Stomach smooth muscle (tissue), 2 donors: ENCODE measurements around the gene MYPOP.
A peak's percentile ranks its signal among the peaks of the same experiment; 100 is the strongest.
"Not testable (repeated sequence)": the region's sequence is repeated elsewhere in the genome, so short reads cannot be mapped to it uniquely, and the experiment has no call there.

Experiments
- H3K27ac ChIP-seq: one replicate; pipeline ENCODE4 v1.7.0; 2013; ENCODE audit warnings: mild to moderate bottlenecking, low read length, inconsistent platforms
- H3K27me3 ChIP-seq, 2 donors: one replicate each; pipeline ENCODE4 v1.7.0; 2013; ENCODE audit warnings: low read length in 2 of 2; ENCODE audit not compliant: insufficient read depth in 2 of 2, control insufficient read depth in 1 of 2
- H3K36me3 ChIP-seq, 2 donors: one replicate each; pipeline ENCODE4 v1.7.0; 2013; ENCODE audit warnings: low read length in 2 of 2; ENCODE audit not compliant: control insufficient read depth in 2 of 2, insufficient read depth in 2 of 2
- H3K4me1 ChIP-seq: one replicate; pipeline ENCODE4 v1.7.0; 2013; ENCODE audit warnings: low read length; ENCODE audit not compliant: control insufficient read depth, insufficient read depth
- H3K4me3 ChIP-seq, 2 donors: one replicate each; pipeline ENCODE4 v1.7.0; 2013; ENCODE audit warnings: low read length in 2 of 2
- H3K9ac ChIP-seq, 2 donors: one replicate each; pipeline ENCODE4 v1.7.0; 2013; ENCODE audit warnings: low read length in 2 of 2, mild to moderate bottlenecking in 1 of 2
- H3K9me3 ChIP-seq, 2 donors: one replicate each; pipeline ENCODE4 v1.7.0; 2013; ENCODE audit warnings: low read length in 2 of 2; ENCODE audit not compliant: control insufficient read depth in 2 of 2
- donor health status: healthy.
- donor health status: Pancreatic carcinoma.

The MYPOP gene

DNA sequence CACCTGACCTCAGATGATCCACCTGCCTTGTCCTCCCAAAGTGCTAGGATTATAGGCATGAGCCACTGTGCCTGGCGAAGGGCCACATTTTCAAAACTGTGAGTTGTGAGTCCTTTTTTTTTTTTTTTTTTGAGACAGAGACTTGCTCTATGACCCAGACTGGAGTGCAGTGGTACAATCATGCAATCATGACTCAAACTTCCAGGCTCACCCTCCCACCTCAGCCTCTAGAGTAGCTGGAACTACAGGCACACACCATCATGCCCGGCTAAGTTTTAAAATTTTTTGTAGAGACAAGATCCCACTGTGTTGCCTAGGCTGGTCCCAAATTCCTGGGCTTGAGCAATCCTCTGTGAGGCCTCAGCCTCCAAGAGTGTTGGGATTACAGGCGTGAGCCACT is 3.8 kb upstream of the MYPOP start:
- Histone ChIP-seq H3K27me3 (no peaks in the 10 kb centered on the region), H3K27ac (no peak overlapping the region), H3K9ac (no peak overlapping the region), H3K36me3 (no peaks in the 10 kb centered on the region), H3K4me3 (no peak overlapping the region), H3K9me3 (no peaks in the 10 kb centered on the region), H3K4me1 (peaks cover 15% of the 10 kb centered on the region)

DNA sequence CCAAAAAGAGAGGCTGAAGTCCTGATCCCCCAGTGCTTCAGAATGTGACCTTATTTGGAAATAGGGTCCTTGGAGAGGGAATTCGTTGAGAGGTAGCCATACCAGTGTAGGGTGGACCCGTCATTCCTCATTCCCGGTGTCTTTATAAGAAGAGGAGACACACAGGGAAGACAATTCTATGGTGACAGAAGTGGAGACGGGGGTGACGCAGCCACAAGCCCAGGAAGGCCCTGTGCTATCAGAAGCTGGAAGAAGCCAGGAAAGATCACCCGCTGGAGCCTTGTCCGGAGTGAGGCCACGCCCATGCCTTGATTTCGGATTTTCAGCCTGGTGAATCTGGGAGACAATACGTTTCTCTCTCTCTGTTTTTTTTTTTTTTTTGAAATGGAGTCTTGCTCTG is 2.6 kb upstream of the MYPOP start:
- Histone ChIP-seq H3K36me3 (peaks cover 0 to 6% of the 10 kb centered on the region in 2 donors), H3K4me3 (no peak overlapping the region), H3K4me1 (peaks cover 20% of the 10 kb centered on the region), H3K9ac (no peak overlapping the region), H3K27me3 (no peaks in the 10 kb centered on the region), H3K27ac (no peak overlapping the region), H3K9me3 (no peaks in the 10 kb centered on the region)

DNA sequence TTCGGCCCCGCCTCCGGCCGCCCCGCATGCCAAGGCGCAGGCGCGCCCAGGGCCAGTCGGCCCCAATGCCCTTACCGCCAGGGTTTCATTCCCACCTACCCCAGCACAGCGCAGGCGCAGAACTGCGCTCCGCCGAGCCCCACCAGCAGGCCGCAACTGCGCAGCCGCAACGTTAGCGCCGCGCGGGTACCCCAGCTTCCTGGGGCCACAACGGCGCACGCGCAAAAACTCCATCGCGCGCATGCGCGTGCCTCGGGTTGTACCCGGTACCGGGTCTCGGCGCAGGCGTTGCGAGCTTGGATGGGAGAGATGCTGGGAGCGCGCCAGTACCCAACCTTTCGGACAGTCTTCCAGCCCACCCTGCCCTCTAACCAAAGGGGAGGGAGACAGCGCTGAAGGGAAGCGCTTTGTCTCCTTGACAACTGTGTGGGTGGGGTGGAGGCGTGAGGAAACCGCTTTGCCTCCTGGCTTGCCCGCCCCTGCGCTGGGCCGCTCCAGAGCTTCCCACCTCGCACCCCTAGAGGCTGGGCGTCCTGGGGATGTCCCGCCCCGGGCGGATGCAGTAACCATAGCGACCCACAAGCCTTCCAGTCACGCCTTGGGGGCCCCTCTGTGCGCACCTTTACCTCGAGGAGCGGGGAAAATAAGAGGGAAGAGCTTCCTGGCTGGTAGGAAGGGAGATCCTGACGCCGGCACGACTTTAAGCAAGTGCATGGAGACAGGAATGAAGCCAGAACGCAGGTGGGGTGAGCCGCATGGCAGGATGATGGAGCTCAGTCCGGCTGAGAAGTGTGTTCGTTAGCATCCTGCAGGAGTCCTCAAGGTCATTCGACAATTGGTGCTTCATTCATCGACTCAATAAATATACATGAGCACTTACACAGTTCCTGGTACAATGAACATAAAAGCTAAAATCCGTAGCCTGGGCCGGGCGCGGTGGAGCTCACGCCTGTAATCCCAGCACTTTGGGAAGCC is 525 bp upstream of the MYPOP start:
- H3K9me3 ChIP-seq = no peaks in the 10 kb centered on the region
- H3K4me3 ChIP-seq = peak overlapping the region; percentile 93 to 96
- peak overlapping the region; percentile 64 to 70 for H3K9ac ChIP-seq
- H3K27me3 ChIP-seq = no peaks in the 10 kb centered on the region
- peaks cover 20% of the 10 kb centered on the region for H3K4me1 ChIP-seq
- peaks cover 10 to 11% of the 10 kb centered on the region in 2 donors for H3K36me3 ChIP-seq
- H3K27ac ChIP-seq = peak overlapping the region; percentile 69

DNA sequence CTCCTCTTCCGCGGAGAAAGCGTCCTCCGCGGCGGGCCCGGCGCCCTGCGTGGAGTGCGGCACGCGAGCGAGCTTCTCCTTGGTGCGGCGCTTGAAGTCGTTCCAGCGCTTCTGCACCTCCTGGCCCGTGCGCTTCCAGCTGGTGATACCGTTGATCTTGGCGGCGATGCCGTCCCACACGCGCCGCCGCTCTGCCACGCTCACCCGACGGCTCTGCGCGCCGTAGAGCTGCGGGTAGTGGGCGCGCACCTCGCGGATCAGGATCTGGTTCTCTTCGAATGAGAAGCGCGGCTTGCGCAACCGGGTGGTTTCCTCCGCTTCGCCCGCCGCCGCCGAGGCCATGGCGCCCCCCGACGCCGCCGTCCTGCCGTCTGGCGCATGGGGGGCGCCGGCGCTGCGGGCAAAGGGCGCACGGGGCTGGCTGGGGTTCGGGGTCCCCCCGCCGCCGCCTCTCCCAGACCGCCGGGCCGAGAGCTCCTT is 941 bp downstream of the MYPOP start:
- Histone ChIP-seq H3K4me3 (peak overlapping the region; percentile 57 to 69), H3K27me3 (no peaks in the 10 kb centered on the region), H3K36me3 (peaks cover 10 to 14% of the 10 kb centered on the region in 2 donors), H3K9ac (no peak overlapping the region), H3K27ac (no peak overlapping the region), H3K9me3 (no peaks in the 10 kb centered on the region), H3K4me1 (peaks cover 20% of the 10 kb centered on the region)

DNA sequence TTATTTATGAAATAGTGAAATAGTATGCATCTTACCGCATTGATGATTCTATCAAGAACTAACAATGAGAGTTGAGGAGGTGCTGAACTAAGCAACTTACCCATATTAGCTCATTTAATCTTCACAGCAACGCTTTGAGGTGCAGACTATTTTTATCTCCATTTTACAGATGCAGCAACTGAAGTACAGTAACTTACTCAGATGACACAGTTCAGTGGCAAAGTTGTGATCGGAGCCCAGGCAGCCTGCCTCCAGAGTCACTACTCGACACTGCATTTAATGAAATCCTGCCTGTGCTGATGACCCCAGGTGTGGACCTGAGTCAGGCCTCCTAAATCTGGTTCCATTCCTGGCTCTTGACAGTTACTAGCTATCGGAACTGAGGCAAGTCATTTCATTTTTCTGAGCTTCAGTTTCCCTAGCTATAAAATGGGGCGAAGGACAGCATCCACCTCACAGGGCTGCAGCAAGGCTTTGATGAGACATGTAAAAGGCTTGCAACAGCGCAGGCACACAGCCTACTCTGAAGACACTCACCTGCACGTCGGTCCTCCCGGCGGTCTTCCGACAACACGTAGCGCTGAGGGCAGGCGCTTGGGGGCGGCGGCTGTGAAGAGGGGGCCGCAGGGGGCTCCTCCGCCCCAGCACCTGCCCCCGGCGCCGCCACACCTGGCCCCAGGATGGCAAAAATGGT is 1.5 kb downstream of the MYPOP start:
- Histone ChIP-seq H3K27me3 (no peaks in the 10 kb centered on the region), H3K9ac (peak overlapping the region; percentile 29 to 41), H3K4me3 (peak overlapping the region in 1 of 2 donors; percentile 69), H3K9me3 (no peaks in the 10 kb centered on the region), H3K36me3 (peaks cover 10 to 14% of the 10 kb centered on the region in 2 donors), H3K27ac (no peak overlapping the region), H3K4me1 (peaks cover 20% of the 10 kb centered on the region)

DNA sequence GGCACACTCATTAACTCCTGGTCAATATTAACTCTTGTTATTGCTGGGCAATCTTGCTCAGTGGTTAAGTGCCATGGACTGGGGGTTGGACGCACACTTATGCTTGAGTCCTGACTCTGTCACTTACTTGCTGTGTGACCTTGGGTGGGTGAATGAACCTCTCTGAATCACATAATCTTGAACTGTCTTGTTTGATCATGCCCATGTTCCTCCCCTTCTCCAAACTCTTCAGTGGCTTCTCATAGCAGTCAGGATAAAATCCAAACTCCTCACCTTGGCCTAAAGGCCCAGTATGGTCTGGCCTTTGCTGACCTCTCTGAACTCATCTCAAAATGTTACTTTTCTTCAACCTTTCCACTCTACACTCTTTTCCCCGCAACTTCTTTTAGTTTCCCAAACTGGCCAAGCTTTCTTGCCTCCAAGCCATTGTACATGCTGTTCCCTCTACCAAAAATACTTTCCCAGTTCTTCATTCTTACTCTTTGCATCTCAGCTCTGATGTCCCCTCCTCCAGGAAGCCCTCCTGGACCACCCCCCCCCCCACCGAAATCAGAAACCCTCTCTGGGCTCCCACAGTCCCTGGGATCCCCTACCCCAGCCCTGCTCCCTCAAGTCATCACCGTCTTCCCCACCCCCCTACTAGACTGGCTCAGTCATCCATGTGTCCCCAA is 2.4 kb downstream of the MYPOP start:
- Histone ChIP-seq H3K36me3 (peaks cover 10 to 14% of the 10 kb centered on the region in 2 donors), H3K9ac (no peak overlapping the region), H3K27ac (no peak overlapping the region)

DNA sequence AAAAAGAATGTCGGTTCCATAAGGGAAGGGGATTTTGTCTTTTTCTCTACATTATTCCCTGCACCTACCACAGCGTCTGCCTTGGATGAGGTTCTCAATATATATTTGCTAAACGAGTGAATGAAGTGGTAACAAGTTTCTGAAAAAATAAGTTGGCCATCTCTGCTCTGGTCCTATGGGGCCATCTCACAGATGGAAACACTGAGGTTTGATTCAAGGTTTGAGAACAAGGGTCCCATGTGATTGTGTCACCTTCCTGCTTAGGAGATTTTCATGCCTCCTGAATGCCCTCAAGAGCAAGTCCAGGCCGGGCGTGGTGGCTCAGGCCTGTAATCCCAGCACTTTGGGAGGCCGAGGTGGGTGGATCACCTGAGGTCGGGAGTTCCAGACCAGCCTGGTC is 3.2 kb downstream of the MYPOP start:
- Histone ChIP-seq H3K36me3 (peaks cover 10 to 14% of the 10 kb centered on the region in 2 donors), H3K9me3 (no peaks in the 10 kb centered on the region), H3K27ac (no peak overlapping the region), H3K9ac (no peak overlapping the region), H3K27me3 (no peaks in the 10 kb centered on the region), H3K4me1 (peaks cover 20% of the 10 kb centered on the region), H3K4me3 (no peak overlapping the region)

More for the DNA sequence above, 2.4 kb downstream of the MYPOP start:
- no peak overlapping the region for H3K4me3 ChIP-seq
- no peaks in the 10 kb centered on the region for H3K9me3 ChIP-seq
- peaks cover 20% of the 10 kb centered on the region for H3K4me1 ChIP-seq
- H3K27me3 ChIP-seq = no peaks in the 10 kb centered on the region

DNA sequence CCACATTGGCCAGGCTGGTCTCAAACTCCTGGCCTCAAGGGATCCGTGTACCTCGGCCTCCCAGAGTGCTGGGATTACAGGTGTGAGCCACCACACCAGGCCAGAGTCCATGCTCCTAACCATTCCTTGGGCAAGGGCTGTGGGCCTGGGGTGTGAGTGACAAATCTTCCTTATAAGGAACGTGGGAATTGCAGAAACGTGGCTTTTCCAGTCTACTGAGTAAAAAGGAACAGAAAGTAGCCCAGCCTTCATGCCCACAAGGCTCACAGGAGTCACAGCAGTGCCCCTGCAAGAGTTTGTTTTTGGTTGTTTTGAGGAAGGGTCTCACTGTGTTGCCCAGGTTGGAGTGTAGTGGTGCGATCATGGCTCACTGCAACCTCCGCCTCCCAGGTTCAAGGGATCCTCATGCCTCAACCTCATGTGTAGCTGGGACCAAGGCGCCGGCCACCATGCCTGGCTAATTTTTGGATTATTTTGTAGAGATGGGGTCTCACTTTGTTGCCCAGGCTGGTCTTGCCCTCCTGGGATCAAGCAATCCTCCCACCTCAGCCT is 5.1 kb downstream of the MYPOP start:
- Histone ChIP-seq H3K36me3 (peaks cover 10 to 14% of the 10 kb centered on the region in 2 donors), H3K27me3 (no peaks in the 10 kb centered on the region), H3K9me3 (no peaks in the 10 kb centered on the region), H3K27ac (no peak overlapping the region), H3K4me3 (no peak overlapping the region), H3K9ac (no peak overlapping the region), H3K4me1 (peaks cover 12% of the 10 kb centered on the region)

DNA sequence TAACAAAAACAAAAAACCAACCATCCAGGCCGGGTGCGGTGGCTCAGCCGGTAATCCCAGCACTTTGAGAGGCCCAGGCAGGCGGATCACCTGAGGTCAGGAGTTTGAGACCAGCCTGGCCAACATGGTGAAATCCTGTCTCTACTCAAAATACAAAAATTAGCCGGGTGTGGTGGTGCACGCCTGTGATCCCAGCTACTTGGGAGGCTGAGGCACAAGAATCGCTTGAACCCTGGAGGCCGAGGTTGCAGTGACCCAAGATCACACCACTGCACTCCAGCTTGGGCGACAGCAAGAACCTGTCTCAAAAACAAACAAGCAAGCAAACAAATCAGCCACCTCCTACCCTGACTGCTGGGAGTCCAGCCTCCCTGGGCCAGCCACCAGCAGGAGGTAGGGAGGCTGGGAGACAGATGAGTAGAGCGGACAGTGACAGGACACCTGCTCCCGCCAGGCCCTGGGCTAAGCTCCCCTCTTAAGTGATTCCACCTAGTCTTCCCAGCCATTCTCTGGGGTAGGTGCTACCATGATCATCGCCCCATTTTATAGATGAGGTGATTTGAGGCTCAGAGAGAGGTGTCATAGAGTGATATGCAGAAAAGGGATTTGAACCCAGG is 6.3 kb downstream of the MYPOP start:
- H3K36me3 ChIP-seq = peaks cover 10 to 14% of the 10 kb centered on the region in 2 donors
- not testable (repeated sequence) for H3K9ac ChIP-seq, H3K27ac ChIP-seq, H3K27me3 ChIP-seq, H3K9me3 ChIP-seq, H3K4me1 ChIP-seq, H3K4me3 ChIP-seq

DNA sequence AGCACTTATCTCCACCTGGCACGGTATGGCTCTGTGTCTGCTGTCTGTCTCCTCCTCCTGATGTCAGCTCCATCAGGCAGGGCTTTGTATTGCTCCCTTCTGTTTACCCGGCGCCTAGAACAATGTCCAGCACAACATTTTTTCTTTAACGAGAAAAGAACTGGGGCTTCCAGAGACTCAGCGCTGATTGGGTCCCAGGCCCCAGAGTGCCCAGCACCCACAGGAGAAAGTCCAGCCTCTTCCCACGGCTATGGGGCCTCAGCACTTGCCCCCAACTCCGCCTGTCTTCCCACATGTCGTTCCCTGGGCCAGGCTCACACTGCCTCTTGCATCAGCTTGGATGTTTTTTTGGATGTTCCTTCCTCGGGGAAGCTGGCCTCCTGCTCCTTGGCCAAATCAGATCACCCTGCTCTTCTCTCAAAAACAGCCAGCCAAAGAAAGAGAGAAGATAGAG is 6.9 kb downstream of the MYPOP start:
- Histone ChIP-seq H3K27me3 (no peaks in the 10 kb centered on the region), H3K4me3 (no peak overlapping the region), H3K4me1 (no peaks in the 10 kb centered on the region), H3K9ac (no peak overlapping the region), H3K27ac (no peak overlapping the region), H3K9me3 (no peaks in the 10 kb centered on the region), H3K36me3 (peaks cover 8 to 14% of the 10 kb centered on the region in 2 donors)
